22Rv1 (cell line): Measurements from ENCODE around the gene RNASE4.
"Not testable (repeated sequence)": the region's sequence is repeated elsewhere in the genome, so short reads cannot be mapped to it uniquely, and the experiment has no call there.

ENCODE experiments used
- H3K27ac ChIP-seq: fragments of 450-650 bp; 2 replicates; pipeline ENCODE4 v1.5.1; 2017
- CTCF ChIP-seq: fragments of 450-650 bp; IDR thresholded peaks from 2 replicates; pipeline ENCODE4 v1.5.1; 2017; ENCODE audit warnings: mild to moderate bottlenecking
- ZFX ChIP-seq: fragments of 450-650 bp; IDR thresholded peaks from 2 replicates; pipeline ENCODE4 v1.6.1; 2017; ENCODE audit warnings: antibody characterized with exemption, borderline replicate concordance

Gene RNASE4

GRCh38 chr14:20732477-20732876 is 48.1 kb downstream of the RNASE4 start:
- H3K27ac ChIP-seq: no peak overlapping the region

DNA sequence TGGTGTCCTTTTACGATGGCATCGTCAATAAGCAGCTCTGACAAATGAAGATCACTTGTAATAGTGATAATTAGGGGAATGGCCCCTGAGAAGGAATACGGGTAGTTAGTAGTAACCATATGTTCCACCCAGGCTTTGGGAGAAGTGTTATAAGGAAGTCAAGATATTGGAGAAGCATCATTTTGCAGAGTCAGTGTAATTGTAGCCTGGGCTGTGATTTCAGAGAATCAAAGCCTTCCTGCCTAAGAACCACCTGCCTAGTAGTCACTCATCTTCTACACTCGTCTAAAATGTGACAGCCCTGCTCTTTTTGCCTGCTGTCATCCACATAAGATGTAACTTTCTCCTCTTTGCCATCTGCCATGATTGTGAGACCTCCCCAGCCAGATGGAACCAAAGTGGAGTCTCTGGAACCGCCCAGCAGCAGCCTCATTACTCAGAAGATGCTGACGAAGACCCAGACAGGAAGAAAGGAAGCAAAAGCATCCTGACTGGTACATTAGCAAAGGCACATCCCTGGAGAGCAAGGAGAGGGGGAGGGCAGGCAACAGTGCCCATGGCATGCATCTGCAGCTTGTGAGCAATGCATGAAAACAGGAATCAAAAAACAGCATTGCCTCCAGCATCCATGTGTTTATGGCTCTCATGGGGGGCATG is 48.7 kb downstream of the RNASE4 start:
- TF ChIP-seq ZFX (no peak), CTCF (no peak)
- H3K27ac ChIP-seq: no peak overlapping the region

More at GRCh38 chr14:20732477-20732876, 48.1 kb downstream of the RNASE4 start:
- no peak for TF ChIP-seq ZFX
- no peak for TF ChIP-seq CTCF

DNA sequence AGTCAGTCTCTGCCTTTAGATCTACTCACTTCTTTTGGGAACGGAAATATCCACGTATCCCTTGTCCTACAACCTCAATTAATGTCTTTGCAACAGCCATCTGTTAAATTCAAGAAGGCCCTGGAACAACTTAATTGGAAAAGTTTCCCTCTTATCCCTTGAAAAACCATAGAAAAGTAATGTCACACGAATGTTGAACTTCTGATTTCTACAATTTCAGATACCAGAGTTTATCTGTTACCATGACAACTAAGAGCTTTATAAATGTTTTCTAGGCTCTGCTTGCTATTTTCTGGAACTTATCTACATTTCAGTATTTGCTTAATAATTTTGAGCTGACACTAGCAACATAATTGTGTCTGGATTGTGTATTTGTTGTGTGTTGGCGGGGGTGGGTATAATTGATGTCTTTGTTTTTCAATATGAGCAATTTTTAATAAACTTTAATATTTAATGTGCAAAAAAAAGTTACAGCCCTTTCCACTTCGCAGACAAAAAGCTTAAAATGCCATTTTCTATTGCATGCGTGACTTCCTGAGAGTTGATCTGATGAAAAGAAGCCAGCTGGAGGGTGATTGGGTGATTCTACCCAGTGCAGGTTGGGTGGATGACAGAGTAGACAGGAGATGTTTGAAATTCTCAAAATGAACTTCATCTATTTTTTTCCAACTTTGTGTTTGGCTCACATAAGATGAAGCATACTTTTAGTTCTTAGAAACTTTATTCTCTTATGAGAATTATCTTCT is 49.5 kb downstream of the RNASE4 start:
- no peak overlapping the region for H3K27ac ChIP-seq

DNA sequence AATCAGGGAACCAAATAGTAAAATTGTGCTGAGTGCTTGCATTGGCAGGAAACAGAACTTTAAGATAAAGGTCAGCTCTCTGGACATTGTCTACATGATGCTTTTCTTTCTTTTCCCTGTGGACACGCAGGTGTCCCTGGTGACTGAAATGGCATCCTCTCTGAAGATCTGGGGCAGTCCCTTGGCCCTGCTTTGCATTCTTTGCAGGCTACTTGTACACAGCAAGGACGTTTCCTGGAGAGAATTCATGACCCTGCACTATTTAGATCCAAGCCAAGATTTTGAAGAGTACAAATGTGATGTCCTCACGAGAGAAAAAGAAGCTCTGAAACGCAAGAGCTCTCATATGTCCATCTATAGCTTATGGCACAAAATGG is 50.1 kb downstream of the RNASE4 start:
- no peak overlapping the region for H3K27ac ChIP-seq
- TF ChIP-seq CTCF: no peak
- TF ChIP-seq ZFX: no peak

More for the DNA sequence above, 49.5 kb downstream of the RNASE4 start:
- no peak for TF ChIP-seq CTCF
- TF ChIP-seq ZFX: no peak

DNA sequence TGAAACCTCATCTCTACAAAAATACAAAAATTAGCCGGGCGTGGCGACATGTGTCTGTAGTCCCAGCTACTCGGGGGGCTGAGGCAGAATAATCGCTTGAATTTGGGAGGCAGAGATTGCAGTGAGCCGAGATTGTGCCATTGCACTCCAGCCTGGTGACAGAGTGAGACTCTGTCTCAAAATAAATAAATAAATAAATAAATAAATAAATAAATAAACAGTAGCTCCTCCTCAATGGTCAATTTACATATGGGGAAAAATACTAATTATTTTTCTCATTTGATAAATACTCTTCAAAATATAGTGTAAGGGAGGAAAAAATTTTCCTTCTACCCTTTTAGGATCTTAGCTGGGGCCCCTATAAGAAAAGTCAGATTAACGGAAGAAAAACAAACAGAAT is 53.9 kb downstream of the RNASE4 start:
- H3K27ac ChIP-seq: not testable (repeated sequence)

DNA sequence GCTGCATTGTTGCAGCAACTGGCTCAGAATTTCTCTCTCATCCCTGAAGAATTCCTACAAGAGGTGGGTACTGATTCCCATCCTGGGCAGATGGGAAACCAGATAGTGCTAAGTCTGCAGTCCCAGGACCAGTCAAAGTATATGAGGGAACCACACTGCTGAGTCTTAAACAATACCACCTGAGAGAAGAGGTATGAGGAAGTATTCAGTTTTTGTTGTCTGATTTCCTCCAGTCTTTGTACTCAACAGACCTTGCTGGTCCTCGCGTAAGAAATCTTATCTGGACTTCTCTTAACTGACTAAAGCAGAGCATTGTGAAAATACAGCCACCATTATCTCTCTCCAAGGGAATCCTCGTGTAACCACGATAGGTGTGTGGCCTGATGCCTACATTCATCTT is 57.8 kb downstream of the RNASE4 start:
- no peak for TF ChIP-seq ZFX
- TF ChIP-seq CTCF: no peak
- H3K27ac ChIP-seq: no peak overlapping the region

- TF ChIP-seq ZFX (no peak), CTCF (no peak)
- no peak overlapping the region for H3K27ac ChIP-seq
Observed at GRCh38 chr14:20743556-20743955, 59.2 kb downstream of the RNASE4 start.
